ENCODE measurements around the gene CARMIL1.
"Not testable (repeated sequence)": the region's sequence is repeated elsewhere in the genome, so short reads cannot be mapped to it uniquely, and the experiment has no call there.

Gene CARMIL1

GRCh38 chr6:25371037-25371347 is 91.8 kb downstream of the CARMIL1 start:
- DNase-seq: no peak

DNA sequence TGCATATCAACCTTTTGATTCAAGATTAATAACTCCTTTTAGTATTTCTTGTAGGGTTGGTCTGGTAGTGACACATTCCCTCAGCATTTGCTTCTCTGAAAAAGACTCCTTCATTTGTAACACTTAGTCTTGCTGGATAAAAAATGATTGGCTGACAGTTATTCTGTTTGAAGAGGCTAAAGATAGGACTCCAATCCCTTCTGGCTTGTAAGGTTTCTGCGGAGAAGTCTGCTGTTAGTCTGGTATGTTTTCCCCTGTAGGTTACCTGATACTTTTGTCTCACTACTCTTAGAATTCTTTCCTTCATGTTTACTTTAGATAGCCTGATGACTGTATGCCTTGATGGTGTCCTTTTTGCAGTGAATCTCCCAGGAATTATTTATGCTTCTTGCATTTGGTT is 96.0 kb downstream of the CARMIL1 start:
- DNase-seq: no peak

GRCh38 chr6:25377664-25378063 is 98.5 kb downstream of the CARMIL1 start:
- no peak for DNase-seq

GRCh38 chr6:25381077-25381476 is 101.9 kb downstream of the CARMIL1 start:
- DNase-seq: no peak

- not testable (repeated sequence) for DNase-seq
Measured at GRCh38 chr6:25382476-25382875, 103.3 kb downstream of the CARMIL1 start.

- no peak for DNase-seq
Measured at GRCh38 chr6:25384234-25384633, 105.1 kb downstream of the CARMIL1 start.

DNA sequence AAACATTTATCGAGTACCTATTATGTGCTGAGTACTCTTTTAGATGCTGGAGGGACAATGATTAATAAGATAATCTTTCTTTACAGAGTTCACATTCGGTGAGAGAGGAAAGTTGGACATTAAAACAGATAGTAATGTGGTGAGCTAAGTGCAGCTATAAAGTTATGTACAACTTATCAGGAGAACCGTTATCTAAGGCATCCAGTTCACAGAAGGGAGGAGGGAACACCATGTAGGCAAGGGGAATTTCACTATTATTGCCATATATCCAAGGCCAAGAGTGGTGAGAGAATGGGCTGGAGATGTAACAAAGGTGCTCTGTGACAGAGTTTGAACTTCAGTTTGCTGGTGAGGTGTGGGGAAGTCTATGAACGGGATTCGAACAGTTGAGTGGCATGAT is 105.8 kb downstream of the CARMIL1 start:
- DNase-seq: no peak

- no peak for DNase-seq
Measured at GRCh38 chr6:25387483-25387882, 108.3 kb downstream of the CARMIL1 start.

DNA sequence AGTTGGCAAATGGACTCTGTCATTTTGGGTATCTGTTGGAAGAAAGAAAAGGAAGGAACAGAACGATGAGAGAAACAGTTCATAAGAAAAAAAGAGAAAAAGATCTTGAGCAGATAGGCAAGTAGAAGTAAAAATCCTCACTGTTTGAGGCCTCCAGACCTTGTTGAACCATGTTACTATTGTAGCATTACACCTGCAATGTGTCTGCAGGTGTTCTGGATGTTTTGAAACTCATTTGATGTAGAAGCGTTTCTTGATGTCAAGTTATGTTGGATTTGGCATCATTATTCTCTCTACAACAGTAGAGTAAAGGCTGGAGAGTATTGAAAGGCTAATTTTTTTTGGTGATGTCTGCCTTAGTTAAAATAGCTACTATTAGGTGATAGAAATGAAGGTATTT is 108.7 kb downstream of the CARMIL1 start:
- no peak for DNase-seq

GRCh38 chr6:25388776-25389175 is 109.6 kb downstream of the CARMIL1 start:
- DNase-seq: no peak

DNA sequence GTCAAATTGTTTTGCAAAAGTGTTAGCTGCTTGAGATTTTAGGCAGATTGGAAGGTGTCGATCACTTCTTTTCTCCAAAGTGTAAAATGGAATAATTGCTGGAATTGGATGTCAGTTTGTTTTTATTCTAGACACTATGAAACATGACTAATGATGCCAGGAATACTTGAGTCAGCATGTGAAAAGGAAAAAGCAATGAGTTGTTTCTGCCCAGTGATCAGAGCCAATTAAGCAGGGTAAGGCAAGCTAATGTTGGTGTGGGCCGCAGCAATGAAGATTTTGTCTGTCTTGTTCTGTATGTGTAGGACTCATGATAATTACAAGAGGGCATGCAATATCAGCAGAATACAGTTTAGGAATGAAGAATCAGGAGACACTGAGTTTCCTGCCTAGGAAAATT is 110.3 kb downstream of the CARMIL1 start:
- no peak for DNase-seq

GRCh38 chr6:25392372-25392771 is 113.2 kb downstream of the CARMIL1 start:
- DNase-seq: no peak

- DNase-seq: no peak
Measured at GRCh38 chr6:25395731-25396130, 116.6 kb downstream of the CARMIL1 start.

DNA sequence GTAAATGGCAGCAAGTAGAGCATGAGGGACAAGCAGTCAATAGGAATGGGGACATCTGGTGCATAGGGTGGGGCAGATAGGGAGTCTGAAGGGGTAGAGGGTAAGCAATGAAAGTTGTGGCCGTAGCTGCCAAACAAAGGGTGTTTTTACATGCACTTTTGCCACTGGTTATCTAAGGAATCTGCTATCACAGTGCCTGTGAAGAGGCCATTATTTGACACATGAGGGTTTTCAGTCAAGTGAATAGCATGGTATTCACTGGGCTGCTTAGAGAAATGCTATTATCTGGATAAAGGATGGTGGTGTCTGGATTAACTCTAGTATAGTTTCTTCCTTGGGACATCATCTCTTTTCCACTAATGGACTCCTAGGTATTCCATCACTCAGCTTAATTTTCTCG is 118.2 kb downstream of the CARMIL1 start:
- no peak for DNase-seq

GRCh38 chr6:25399885-25400284 is 120.7 kb downstream of the CARMIL1 start:
- no peak for DNase-seq

GRCh38 chr6:25401711-25402110 is 122.5 kb downstream of the CARMIL1 start:
- no peak for DNase-seq

DNA sequence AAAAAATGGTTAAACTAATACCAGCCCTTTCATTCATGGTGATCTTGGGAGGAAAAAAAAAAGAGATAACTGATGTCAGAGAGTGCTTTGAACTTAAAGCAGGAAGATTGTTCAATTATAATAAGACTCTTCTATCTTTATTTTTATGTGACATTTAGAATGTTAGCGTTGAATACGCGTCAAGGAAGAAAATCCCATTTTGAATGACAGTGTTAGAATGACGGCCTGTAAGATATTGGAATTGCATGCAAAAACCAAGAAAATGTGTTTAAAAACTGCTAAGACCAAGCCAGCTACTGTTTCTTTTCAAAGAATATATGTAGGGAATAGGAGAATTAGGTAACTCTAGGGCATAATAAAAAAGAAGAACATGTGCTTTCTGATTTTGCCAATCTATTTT is 123.0 kb downstream of the CARMIL1 start:
- DNase-seq: no peak

GRCh38 chr6:25403150-25403549 is 124.0 kb downstream of the CARMIL1 start:
- DNase-seq: no peak

- peak; percentile 6 for DNase-seq
Measured at GRCh38 chr6:25404091-25404490, 124.9 kb downstream of the CARMIL1 start.

DNA sequence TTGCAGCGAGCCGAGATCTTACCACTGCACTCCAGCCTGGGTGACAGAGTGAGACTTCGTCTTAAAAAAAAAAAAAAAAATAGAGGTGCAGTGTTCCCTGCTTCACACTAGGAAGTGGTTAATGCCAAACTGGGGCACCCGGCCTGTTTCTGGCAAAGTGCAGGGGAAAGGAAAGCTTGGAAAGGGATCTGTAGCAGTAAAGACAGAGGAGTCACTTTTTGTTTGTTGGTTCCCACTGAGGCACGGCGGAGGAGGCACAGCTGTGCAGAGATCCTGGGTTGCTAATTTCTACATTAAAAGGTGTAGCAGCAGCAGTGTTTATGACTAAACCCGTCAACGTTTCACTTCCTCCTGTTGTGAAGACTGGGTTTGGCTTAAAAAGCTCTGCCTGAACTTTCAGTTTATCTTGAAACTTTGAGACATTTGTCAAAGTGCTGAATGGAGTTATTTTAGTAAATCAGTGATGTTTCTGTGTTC is 125.6 kb downstream of the CARMIL1 start:
- DNase-seq: peak; percentile 57

GRCh38 chr6:25405442-25405841 is 126.3 kb downstream of the CARMIL1 start:
- peak; percentile 5 for DNase-seq

- DNase-seq: no peak
Measured at GRCh38 chr6:25407431-25407830, 128.3 kb downstream of the CARMIL1 start.

- peak; percentile 26 for DNase-seq
Measured at GRCh38 chr6:25410102-25410501, 130.9 kb downstream of the CARMIL1 start.

GRCh38 chr6:25411316-25411950 is 132.3 kb downstream of the CARMIL1 start:
- no peak for DNase-seq

- DNase-seq: no peak
Measured at GRCh38 chr6:25413207-25413905, 134.2 kb downstream of the CARMIL1 start.

All from CD4-positive, alpha-beta T cell treated with Interleukin-6 for 4 hours (primary cell).